NB4 (cell line): ENCODE results near the gene PPP1R16B.
A peak's percentile ranks its signal among the peaks of the same experiment; 100 is the strongest.

Experiments
- DNase-seq: peaks from one replicate; pipeline ENCODE4 v3.0.0; 2010; ENCODE audit warnings: low read depth
- H3K4me3 ChIP-seq: one replicate; pipeline ENCODE4 v1.5.1; 2011; ENCODE audit warnings: mild to moderate bottlenecking, low read depth, low read length, moderate library complexity
- MYC ChIP-seq: IDR thresholded peaks from 2 replicates; pipeline ENCODE4 v1.6.1; 2011; ENCODE audit warnings: low read depth, low read length
- POLR2A ChIP-seq: IDR thresholded peaks from 2 replicates; pipeline ENCODE4 v1.6.1; 2011; ENCODE audit warnings: mild to moderate bottlenecking; ENCODE audit not compliant: insufficient read length; ENCODE audit errors: extremely low read depth
- TF ChIP-seq, protein P1 (sequence below): IDR thresholded peaks from 2 replicates; pipeline ENCODE4 v1.6.1; 2011; ENCODE audit warnings: low read depth, low read length
- TF ChIP-seq, protein P2 (sequence below): IDR thresholded peaks from one replicate; pipeline ENCODE4 v1.5.1; 2012; ENCODE audit warnings: low read depth, low read length

PPP1R16B gene

DNA sequence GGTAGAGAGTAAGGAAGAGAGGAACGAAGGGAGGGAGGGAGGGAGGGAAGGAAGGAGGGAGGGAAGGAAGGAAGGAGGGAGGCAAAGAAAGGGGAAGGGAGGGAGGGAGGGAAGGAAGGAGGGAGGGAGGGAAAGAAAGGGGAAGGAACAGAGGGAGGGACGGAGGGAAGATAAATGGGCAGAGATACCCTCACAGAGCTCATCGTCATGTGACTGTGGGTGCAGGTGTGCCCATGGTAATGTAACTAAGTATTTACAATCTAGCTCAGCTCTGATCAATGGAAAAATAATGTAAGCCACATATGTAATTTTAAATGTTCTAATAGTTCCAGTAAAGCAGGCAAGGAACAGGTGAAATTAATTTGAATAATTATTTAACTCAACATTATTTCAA lies 66.1 kb downstream of the PPP1R16B start:
- no peak overlapping the region for H3K4me3 ChIP-seq
- TF ChIP-seq, protein P1, sequence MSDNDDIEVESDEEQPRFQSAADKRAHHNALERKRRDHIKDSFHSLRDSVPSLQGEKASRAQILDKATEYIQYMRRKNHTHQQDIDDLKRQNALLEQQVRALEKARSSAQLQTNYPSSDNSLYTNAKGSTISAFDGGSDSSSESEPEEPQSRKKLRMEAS = no peak
- TF ChIP-seq, protein P2, sequence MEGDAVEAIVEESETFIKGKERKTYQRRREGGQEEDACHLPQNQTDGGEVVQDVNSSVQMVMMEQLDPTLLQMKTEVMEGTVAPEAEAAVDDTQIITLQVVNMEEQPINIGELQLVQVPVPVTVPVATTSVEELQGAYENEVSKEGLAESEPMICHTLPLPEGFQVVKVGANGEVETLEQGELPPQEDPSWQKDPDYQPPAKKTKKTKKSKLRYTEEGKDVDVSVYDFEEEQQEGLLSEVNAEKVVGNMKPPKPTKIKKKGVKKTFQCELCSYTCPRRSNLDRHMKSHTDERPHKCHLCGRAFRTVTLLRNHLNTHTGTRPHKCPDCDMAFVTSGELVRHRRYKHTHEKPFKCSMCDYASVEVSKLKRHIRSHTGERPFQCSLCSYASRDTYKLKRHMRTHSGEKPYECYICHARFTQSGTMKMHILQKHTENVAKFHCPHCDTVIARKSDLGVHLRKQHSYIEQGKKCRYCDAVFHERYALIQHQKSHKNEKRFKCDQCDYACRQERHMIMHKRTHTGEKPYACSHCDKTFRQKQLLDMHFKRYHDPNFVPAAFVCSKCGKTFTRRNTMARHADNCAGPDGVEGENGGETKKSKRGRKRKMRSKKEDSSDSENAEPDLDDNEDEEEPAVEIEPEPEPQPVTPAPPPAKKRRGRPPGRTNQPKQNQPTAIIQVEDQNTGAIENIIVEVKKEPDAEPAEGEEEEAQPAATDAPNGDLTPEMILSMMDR = no peak
- TF ChIP-seq POLR2A (no peak), MYC (no peak)
- DNase-seq = no peak

DNA sequence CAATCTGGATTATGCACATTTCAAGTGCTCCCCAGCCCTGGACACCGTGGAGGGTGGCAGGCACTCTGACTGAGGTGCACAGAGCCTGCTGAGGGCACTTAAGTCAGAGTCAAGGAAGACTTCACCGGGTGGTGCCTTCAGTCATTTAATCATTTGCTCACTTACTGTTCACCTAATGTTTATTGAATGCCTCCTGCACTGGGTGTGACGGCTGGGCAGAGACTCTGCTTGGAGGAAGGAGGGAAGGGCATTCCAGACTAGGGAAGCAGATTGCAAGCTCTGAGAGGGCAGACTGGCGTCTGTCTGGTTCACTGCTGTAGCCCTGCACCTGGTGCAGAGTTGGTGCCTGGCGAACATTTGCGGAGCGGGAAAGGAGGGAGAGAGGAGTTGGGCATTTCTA lies 66.5 kb downstream of the PPP1R16B start:
- DNase-seq = no peak
- H3K4me3 ChIP-seq = no peak overlapping the region
- TF ChIP-seq MYC (no peak), POLR2A (no peak)
- TF ChIP-seq, protein P2 = no peak
- TF ChIP-seq, protein P1 = no peak

DNA sequence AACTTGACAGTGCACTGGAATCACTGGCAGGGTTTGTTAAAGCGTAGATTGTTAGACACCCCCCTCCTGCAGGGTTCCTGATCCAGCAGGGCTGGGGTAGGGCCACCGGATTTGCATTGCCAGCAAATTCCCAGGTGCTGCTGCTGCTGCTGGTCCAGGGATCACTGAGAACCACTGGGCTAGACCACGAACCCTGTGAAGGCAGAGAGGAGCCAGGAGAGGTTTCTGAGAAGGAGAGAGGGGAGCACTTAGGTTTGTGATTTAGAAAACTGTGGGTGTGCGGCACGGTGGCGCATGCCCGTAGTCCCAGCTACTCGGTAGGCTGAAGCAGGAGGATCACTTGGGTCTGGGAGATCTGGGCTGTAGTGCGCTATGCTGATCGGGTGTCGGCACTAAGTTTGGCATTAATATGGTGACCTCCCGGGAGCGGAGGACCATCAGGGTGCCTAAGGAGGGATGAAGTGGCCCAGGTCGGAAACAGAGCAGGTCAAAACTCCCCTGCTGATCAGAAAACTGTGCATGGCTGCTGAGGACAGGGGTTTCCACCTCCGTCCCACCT lies 67.1 kb downstream of the PPP1R16B start:
- no peak for DNase-seq
- TF ChIP-seq POLR2A (no peak), MYC (no peak)
- H3K4me3 ChIP-seq = no peak overlapping the region

DNA sequence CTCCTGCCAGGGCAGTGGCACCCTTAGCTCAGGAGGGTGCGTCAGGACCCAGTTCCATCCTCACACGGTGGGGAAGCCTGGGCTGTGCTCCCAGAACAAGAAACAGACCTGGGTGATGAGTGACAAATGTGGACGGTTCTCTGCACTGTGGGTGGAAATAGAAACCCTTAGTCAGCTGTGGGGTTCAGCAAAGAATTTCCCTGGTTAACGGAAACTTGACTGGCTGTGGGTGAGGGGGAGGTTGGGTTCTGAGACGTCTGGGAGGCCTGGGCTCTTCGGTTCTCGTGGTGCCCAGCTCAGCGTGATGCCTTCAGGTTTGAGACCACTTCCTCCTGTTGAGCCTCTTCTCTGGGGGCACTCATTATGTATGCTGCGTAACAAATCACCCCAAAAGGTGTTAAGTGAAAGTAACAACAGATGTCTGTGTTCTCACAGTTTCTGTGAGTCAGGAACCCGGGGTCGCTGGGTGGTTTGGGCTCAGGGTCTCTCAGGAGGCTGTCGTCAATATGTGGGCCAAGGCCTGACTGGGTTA lies 67.6 kb downstream of the PPP1R16B start:
- no peak overlapping the region for H3K4me3 ChIP-seq
- TF ChIP-seq POLR2A (no peak), MYC (no peak)
- TF ChIP-seq, protein P1 = no peak
- TF ChIP-seq, protein P2 = no peak
- DNase-seq = no peak

DNA sequence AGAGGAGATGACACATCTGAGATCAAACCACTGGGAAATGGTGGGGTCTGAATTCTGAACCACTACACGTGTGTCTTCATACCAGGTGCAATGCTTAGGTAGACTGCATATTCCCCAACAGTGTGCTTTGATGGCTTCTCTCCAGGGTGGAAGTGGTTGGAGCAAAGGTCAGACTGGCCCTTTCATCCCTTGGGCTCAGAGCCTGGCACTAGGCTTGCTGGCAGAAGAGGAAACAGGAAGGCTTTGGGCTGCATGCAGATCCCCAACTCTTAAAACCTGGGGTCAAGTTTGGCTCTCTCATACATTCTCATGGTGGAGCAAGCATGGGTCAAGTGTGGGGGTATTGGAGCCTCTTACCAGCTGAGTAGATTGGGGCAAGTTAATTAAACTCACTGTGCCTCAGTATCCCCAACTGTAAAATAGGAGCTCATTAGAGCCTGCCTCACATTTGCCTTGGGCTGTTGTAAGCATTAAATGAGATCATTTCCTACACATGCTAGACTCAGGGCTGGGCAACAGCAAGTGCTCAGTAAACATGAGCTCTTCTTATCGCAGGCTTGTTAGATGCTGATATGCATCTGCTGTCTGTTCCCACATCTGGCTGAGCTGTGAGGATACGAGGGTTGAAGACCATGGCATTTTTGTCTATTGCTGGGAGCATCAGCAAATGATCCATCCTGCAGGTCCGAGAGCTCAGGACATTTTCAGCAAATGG lies 69.1 kb downstream of the PPP1R16B start:
- no peak overlapping the region for H3K4me3 ChIP-seq
- TF ChIP-seq, protein P1 = no peak
- TF ChIP-seq, protein P2 = no peak
- TF ChIP-seq MYC (no peak), POLR2A (no peak)
- DNase-seq = no peak

DNA sequence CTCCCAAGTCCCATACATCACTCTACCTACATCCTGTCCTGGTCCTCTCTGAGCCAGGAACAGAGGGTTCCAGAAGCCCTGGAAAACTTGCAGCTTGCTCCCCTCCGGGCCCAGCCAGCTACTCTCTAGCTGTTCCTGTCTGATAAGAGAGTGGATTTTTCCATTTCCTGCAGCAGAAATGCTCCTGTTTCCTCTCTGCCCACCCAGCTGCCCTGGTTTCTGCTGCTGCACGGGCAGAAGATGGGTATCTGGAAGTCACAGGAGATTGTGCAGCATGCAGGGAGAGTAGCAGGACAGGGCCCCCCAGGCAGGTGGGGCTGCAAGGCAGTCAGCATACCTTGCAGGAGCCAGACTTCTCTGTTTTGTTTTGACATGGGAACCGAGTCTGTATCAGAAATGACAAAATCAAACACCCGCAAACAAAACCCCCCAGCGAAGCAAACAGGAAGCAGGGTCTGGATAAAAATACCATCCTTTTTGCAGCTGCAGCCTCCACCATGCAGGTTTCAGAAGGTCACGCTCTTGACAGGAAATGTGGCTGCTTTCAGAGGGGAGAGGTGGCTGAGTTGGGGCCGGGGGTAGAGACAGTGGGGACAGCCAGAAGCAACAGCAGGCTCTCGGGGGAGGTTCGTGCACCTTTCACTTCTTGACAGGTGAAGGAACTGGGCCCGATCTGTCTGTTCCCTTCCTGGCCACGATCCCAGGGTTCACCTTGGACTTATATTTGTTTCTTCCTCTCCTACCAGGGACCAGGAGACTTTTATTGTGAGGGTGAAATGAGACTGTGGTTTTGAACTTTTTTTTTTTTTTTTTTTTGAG lies 69.9 kb downstream of the PPP1R16B start:
- H3K4me3 ChIP-seq = no peak overlapping the region
- TF ChIP-seq, protein P1 = no peak
- TF ChIP-seq MYC = peak; percentile 23; the same call in 1 of the 2 replicates
- no peak for TF ChIP-seq POLR2A
- TF ChIP-seq, protein P2 = no peak

More for the DNA sequence above, 69.9 kb downstream of the PPP1R16B start:
- DNase-seq = peak; percentile 56
